Measurements from ENCODE around the gene CAMKMT.

DNA sequence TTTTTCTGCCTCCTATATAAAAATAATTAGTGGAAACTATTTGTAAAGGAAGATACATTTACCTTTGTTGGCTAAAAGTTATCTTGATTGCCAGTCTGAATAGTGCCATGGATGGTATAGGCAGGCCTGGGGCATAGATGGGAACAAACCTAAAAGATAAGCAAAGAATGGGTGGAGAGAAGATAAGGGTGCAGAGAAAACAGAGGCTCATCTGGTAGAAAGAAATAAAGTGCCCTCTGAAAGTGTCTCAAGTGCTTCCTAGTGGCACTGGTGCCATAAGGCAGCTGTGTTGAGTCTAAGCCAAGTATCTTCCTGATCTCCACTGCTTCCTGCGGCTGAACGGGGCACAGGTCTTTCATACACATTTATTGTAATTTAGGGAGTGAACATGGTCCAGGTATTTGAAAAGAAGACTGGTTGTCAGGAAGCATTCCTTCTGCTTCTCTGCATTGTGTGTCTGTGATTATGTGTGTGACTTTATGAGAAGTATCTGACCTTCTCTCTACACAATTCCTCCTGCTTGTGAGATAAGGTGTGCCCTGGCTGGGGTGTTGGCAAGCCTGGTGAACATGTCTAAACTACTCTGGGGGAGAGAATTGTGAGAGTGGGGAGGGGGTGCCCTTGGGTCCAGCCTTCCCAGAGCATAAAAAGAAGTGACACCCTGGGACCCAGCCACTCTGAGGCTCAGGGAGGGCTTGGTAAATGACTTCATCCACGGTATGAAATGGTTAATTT is 280.5 kb downstream of the CAMKMT start:
- TF ChIP-seq, protein P1, sequence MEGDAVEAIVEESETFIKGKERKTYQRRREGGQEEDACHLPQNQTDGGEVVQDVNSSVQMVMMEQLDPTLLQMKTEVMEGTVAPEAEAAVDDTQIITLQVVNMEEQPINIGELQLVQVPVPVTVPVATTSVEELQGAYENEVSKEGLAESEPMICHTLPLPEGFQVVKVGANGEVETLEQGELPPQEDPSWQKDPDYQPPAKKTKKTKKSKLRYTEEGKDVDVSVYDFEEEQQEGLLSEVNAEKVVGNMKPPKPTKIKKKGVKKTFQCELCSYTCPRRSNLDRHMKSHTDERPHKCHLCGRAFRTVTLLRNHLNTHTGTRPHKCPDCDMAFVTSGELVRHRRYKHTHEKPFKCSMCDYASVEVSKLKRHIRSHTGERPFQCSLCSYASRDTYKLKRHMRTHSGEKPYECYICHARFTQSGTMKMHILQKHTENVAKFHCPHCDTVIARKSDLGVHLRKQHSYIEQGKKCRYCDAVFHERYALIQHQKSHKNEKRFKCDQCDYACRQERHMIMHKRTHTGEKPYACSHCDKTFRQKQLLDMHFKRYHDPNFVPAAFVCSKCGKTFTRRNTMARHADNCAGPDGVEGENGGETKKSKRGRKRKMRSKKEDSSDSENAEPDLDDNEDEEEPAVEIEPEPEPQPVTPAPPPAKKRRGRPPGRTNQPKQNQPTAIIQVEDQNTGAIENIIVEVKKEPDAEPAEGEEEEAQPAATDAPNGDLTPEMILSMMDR (IDR thresholded peaks at IDR 0.05; ENCODE audit: low read length): no peak
- TF ChIP-seq EZH2 (IDR thresholded peaks at IDR 0.05; ENCODE audit: borderline replicate concordance, low read length): no peak
